T-cell (primary cell): ENCODE results near the gene FHIT. TPM values are rescaled to one million over a fixed set of nuclear protein-coding genes. Genes with fewer than 3 reads are reported as not detected.

ENCODE experiments used
- ATAC-seq, 4 experiments: fragments of 200-7000 bp in 3 of 4; fragments of 150-1000 bp in 1 of 4; cut with Tn5 transposase; replicated peaks in 1 of 4; 1 replicate in 3 of 4; 2 replicates in 1 of 4; pipeline ENCODE4 v1.10.0; 2021; ENCODE audit warnings: moderate library complexity in 3 of 4, mild to moderate bottlenecking in 2 of 4, moderate number of reproducible peaks in 1 of 4
- CTCF ChIA-PET, 2 donors: fragments of 300-600 bp; sonication (Branson Sonifier 250); formaldehyde crosslinking; loops; one replicate each; lab custom pipeline; 2022; ENCODE audit warnings: antibody characterized with exemption in 2 of 2; lab: Charles Lee
- POLR2A ChIA-PET, 2 donors: fragments of 300-600 bp; sonication (Branson Sonifier 250); formaldehyde crosslinking; loops; one replicate each; lab custom pipeline; 2022; ENCODE audit warnings: antibody characterized with exemption in 2 of 2; lab: Charles Lee
- DNase-seq, 35 experiments: peaks; one replicate each; pipeline versions ENCODE4 v3.0.0 to v3.0.0-alpha.2; 2013 to 2023
- H3K27ac ChIP-seq: one replicate; pipeline ENCODE4 v1.5.1; 2013; ENCODE audit warnings: low read length
- H3K27me3 ChIP-seq, 2 experiments: replicated peaks in 1 of 2; 1 replicate in 1 of 2; 2 replicates in 1 of 2; pipeline versions ENCODE4 v1.6.1 to v1.7.0; 2013; ENCODE audit warnings: low read length in 1 of 2, mixed read lengths in 1 of 2; ENCODE audit not compliant: control insufficient read depth in 2 of 2, insufficient read depth in 2 of 2; ENCODE audit errors: extremely low read depth in 1 of 2
- H3K36me3 ChIP-seq, 2 donors: 1 replicate in 1 of 2; 2 replicates in 1 of 2; pipeline versions ENCODE4 v1.6.1 to v1.7.0; 2013; ENCODE audit warnings: low read length in 1 of 2; ENCODE audit not compliant: control insufficient read depth in 2 of 2, insufficient read depth in 1 of 2; ENCODE audit errors: extremely low read depth in 1 of 2
- H3K4me1 ChIP-seq, 2 experiments: 1 replicate in 1 of 2; 2 replicates in 1 of 2; pipeline versions ENCODE4 v1.6.1 to v1.7.0; 2013; ENCODE audit warnings: low read length in 2 of 2, mixed read lengths in 1 of 2; ENCODE audit not compliant: insufficient read depth in 2 of 2, control insufficient read depth in 1 of 2; ENCODE audit errors: extremely low read depth in 1 of 2
- H3K4me3 ChIP-seq, 2 donors: 1 replicate in 1 of 2; 2 replicates in 1 of 2; pipeline versions ENCODE4 v1.5.1 to v1.7.0; 2013; ENCODE audit warnings: mild to moderate bottlenecking in 2 of 2, low read length in 1 of 2, moderate library complexity in 1 of 2; ENCODE audit not compliant: control insufficient read depth in 1 of 2; ENCODE audit errors: extremely low read depth in 1 of 2
- H3K9me3 ChIP-seq: 2 replicates; pipeline ENCODE4 v1.7.0; 2013
- H3K27ac Mint-ChIP-seq, 2 donors: one replicate each; pipeline ENCODE4 v1.8.0; 2020 to 2021; ENCODE audit warnings: mild to moderate bottlenecking in 2 of 2, mixed read lengths in 2 of 2
- H3K27me3 Mint-ChIP-seq, 2 donors: one replicate each; pipeline ENCODE4 v1.8.0; 2021 to 2022; ENCODE audit warnings: mixed read lengths in 2 of 2
- H3K36me3 Mint-ChIP-seq: one replicate; pipeline ENCODE4 v1.8.0; 2021; ENCODE audit warnings: mixed read lengths
- H3K4me1 Mint-ChIP-seq, 3 donors: one replicate each; pipeline ENCODE4 v1.8.0; 2020 to 2022; ENCODE audit warnings: mixed read lengths in 3 of 3, mild to moderate bottlenecking in 1 of 3
- H3K4me3 Mint-ChIP-seq, 3 donors: one replicate each; pipeline ENCODE4 v1.8.0; 2020 to 2022; ENCODE audit warnings: mild to moderate bottlenecking in 3 of 3, mixed read lengths in 3 of 3, moderate library complexity in 3 of 3
- H3K9me3 Mint-ChIP-seq, 3 donors: one replicate each; pipeline ENCODE4 v1.8.0; 2020 to 2022; ENCODE audit warnings: mixed read lengths in 3 of 3
- WGBS: methylation state at CpG from one replicate; pipeline ENCODE4 v1.1.5; 2013; ENCODE audit warnings: missing lambda C conversion rate; ENCODE audit not compliant: insufficient coverage; 5-methylcytosine and 5-hydroxymethylcytosine counted together
- total RNA-seq, 35 experiments: library from RNA in 6 of 35; stranded (reverse) in 6 of 35; fragments of 120-200 nt in 1 of 35; gene quantifications; one replicate each; pipeline versions ENCODE4 v1.2.1 to v1.2.4 and lab custom pipeline; 2013 to 2026

Gene FHIT
- total RNA-seq, 5 donors from 2014 or later (not counting 1 experiment from before 2014, with no cell fraction given): 33.1 to 197 (median 78.3) TPM

GRCh38 chr3:59746585-59746984 is 1504.7 kb downstream of the FHIT start:
- H3K4me1 Mint-ChIP-seq: peaks cover 0 to 2% (median 2%) of the 10 kb centered on the region in 3 donors
- Histone ChIP-seq H3K36me3 (peaks cover 0 to 10% of the 10 kb centered on the region in 2 donors), H3K27me3 (no peaks in the 10 kb centered on the region), H3K4me3 (no peak overlapping the region), H3K9me3 (no peaks in the 10 kb centered on the region), H3K27ac (no peak overlapping the region), H3K4me1 (peaks cover 0 to 7% of the 10 kb centered on the region in 2 experiments)
- ATAC-seq: no peak
- H3K9me3 Mint-ChIP-seq: peaks cover 0 to 3% (median 0%) of the 10 kb centered on the region in 3 donors
- peaks cover 40% of the 10 kb centered on the region for H3K36me3 Mint-ChIP-seq
- H3K27me3 Mint-ChIP-seq: no peaks in the 10 kb centered on the region
- H3K27ac Mint-ChIP-seq: no peak overlapping the region
- DNase-seq: no peak
- 100% methylated on average over 3 of the region's 3 CpGs for whole genome bisulfite sequencing
- ChIA-PET CTCF (no interaction called here), POLR2A (no interaction called here)
- no peak overlapping the region for H3K4me3 Mint-ChIP-seq

GRCh38 chr3:59737241-59737640 is 1514.0 kb downstream of the FHIT start:
- Mint-ChIP-seq H3K9me3 (no peaks in the 10 kb centered on the region), H3K36me3 (no peaks in the 10 kb centered on the region), H3K27ac (no peak overlapping the region), H3K4me3 (no peak overlapping the region), H3K4me1 (peaks cover 16 to 20% (median 18%) of the 10 kb centered on the region in 3 donors), H3K27me3 (peaks cover 0 to 7% of the 10 kb centered on the region in 2 donors)
- ChIA-PET CTCF (no interaction called here), POLR2A (no interaction called here)
- ATAC-seq (no peak), DNase-seq (no peak)
- Histone ChIP-seq H3K4me1 (peaks cover 13 to 19% of the 10 kb centered on the region in 2 experiments), H3K27me3 (no peaks in the 10 kb centered on the region), H3K36me3 (no peaks in the 10 kb centered on the region), H3K4me3 (no peak overlapping the region), H3K27ac (no peak overlapping the region), H3K9me3 (no peaks in the 10 kb centered on the region)
- no CpG with 5 or more reads among the region's 3 CpGs for WGBS

- no peaks in the 10 kb centered on the region for H3K36me3 ChIP-seq
- CTCF ChIA-PET: no interaction called here
- WGBS: no CpG with 5 or more reads among the region's 4 CpGs
- H3K27ac ChIP-seq: no peak overlapping the region
- H3K27me3 ChIP-seq: no peaks in the 10 kb centered on the region
- no peaks in the 10 kb centered on the region for H3K36me3 Mint-ChIP-seq
- no peak overlapping the region for H3K4me3 ChIP-seq
- peaks cover 26 to 37% (median 28%) of the 10 kb centered on the region in 3 donors for H3K4me1 Mint-ChIP-seq
- H3K27me3 Mint-ChIP-seq: peaks cover 0 to 7% of the 10 kb centered on the region in 2 donors
- no peaks in the 10 kb centered on the region for H3K9me3 ChIP-seq
- no peaks in the 10 kb centered on the region for H3K9me3 Mint-ChIP-seq
- no peak overlapping the region for H3K27ac Mint-ChIP-seq
- no peak for DNase-seq
- peaks cover 16 to 28% of the 10 kb centered on the region in 2 experiments for H3K4me1 ChIP-seq
- POLR2A ChIA-PET: no interaction called here
- no peak overlapping the region for H3K4me3 Mint-ChIP-seq
- ATAC-seq: no peak
Observed at GRCh38 chr3:59734061-59734460, 1517.2 kb downstream of the FHIT start.

- DNase-seq (no peak), ATAC-seq (no peak)
- 52% methylated on average over 4 of the region's 6 CpGs for WGBS
- Mint-ChIP-seq H3K27me3 (peaks cover 0 to 7% of the 10 kb centered on the region in 2 donors), H3K4me1 (peaks cover 26 to 37% (median 28%) of the 10 kb centered on the region in 3 donors), H3K27ac (no peak overlapping the region), H3K36me3 (no peaks in the 10 kb centered on the region), H3K4me3 (no peak overlapping the region), H3K9me3 (no peaks in the 10 kb centered on the region)
- Histone ChIP-seq H3K4me1 (peaks cover 16 to 28% of the 10 kb centered on the region in 2 experiments), H3K9me3 (no peaks in the 10 kb centered on the region), H3K36me3 (no peaks in the 10 kb centered on the region), H3K4me3 (no peak overlapping the region), H3K27ac (no peak overlapping the region), H3K27me3 (no peaks in the 10 kb centered on the region)
- POLR2A ChIA-PET: no interaction called here
- CTCF ChIA-PET: no interaction called here
Observed at GRCh38 chr3:59733041-59733809, 1518.0 kb downstream of the FHIT start.

GRCh38 chr3:59731943-59732342 is 1519.3 kb downstream of the FHIT start:
- ChIA-PET POLR2A (interaction anchor here in 1 of 2 donors (0.8 kb wide), 1 partner anchor 403 kb away, joined by 3 read pairs; no protein-coding TSS in a partner anchor), CTCF (no interaction called here)
- Histone ChIP-seq H3K27me3 (no peaks in the 10 kb centered on the region), H3K27ac (no peak overlapping the region), H3K9me3 (no peaks in the 10 kb centered on the region), H3K36me3 (no peaks in the 10 kb centered on the region), H3K4me3 (no peak overlapping the region), H3K4me1 (peaks cover 16 to 34% of the 10 kb centered on the region in 2 experiments)
- ATAC-seq: peak in 1 of 4 experiments; percentile 38
- Mint-ChIP-seq H3K4me3 (peak overlapping the region in 1 of 3 donors; percentile 16), H3K36me3 (no peaks in the 10 kb centered on the region), H3K27ac (peak overlapping the region in 1 of 2 donors; percentile 17), H3K4me1 (peaks cover 31 to 43% (median 37%) of the 10 kb centered on the region in 3 donors), H3K27me3 (peaks cover 0 to 7% of the 10 kb centered on the region in 2 donors), H3K9me3 (no peaks in the 10 kb centered on the region)
- 38% methylated on average over 1 of the region's 5 CpGs for WGBS
- no peak for DNase-seq

GRCh38 chr3:59730591-59730990 is 1520.7 kb downstream of the FHIT start:
- Mint-ChIP-seq H3K9me3 (no peaks in the 10 kb centered on the region), H3K4me3 (no peak overlapping the region), H3K36me3 (no peaks in the 10 kb centered on the region), H3K27ac (no peak overlapping the region), H3K27me3 (peaks cover 0 to 11% of the 10 kb centered on the region in 2 donors), H3K4me1 (peaks cover 37 to 54% (median 45%) of the 10 kb centered on the region in 3 donors)
- no peak overlapping the region for H3K27ac ChIP-seq
- POLR2A ChIA-PET: no interaction called here
- ATAC-seq: no peak
- CTCF ChIA-PET: no interaction called here
- H3K4me1 ChIP-seq: peaks cover 16 to 34% of the 10 kb centered on the region in 2 experiments
- H3K4me3 ChIP-seq: no peak overlapping the region
- H3K9me3 ChIP-seq: no peaks in the 10 kb centered on the region
- DNase-seq: no peak
- no peaks in the 10 kb centered on the region for H3K36me3 ChIP-seq
- 94% methylated on average over 3 of the region's 4 CpGs for WGBS
- no peaks in the 10 kb centered on the region for H3K27me3 ChIP-seq
